RWPE2 (cell line): ENCODE data around the gene RELN.

Experiments
- ATAC-seq: fragments of 200-7000 bp; cut with Tn5 transposase; 3 replicates; pipeline ENCODE4 v1.9.1; 2021; ENCODE audit warnings: low read depth
- DNase-seq: peaks from one replicate; pipeline ENCODE4 v3.0.0-alpha.2; 2020; ENCODE audit warnings: low spot score
- H3K27ac ChIP-seq: fragments of 450-650 bp; 2 replicates; pipeline ENCODE4 v1.5.1; 2017; ENCODE audit warnings: mild to moderate bottlenecking; ENCODE audit not compliant: poor library complexity, severe bottlenecking
- H3K27me3 ChIP-seq: fragments of 250-450 bp; sonication (Bioruptor Pico); 2 replicates; pipeline ENCODE4 v1.5.1; 2021; ENCODE audit warnings: mild to moderate bottlenecking, moderate library complexity; ENCODE audit not compliant: insufficient read depth, poor library complexity, severe bottlenecking
- H3K36me3 ChIP-seq: fragments of 250-450 bp; sonication (Bioruptor Pico); 2 replicates; pipeline ENCODE4 v1.5.1; 2020; ENCODE audit warnings: low read depth, mild to moderate bottlenecking, moderate library complexity
- H3K4me1 ChIP-seq: fragments of 250-450 bp; sonication (Bioruptor Pico); 2 replicates; pipeline ENCODE4 v1.5.1; 2021; ENCODE audit warnings: mild to moderate bottlenecking, moderate library complexity; ENCODE audit not compliant: insufficient read depth, poor library complexity, severe bottlenecking
- H3K4me3 ChIP-seq: fragments of 250-450 bp; sonication (Bioruptor Pico); 2 replicates; pipeline ENCODE4 v1.5.1; 2021; ENCODE audit warnings: mild to moderate bottlenecking, moderate library complexity; ENCODE audit not compliant: severe bottlenecking
- H3K9me3 ChIP-seq: fragments of 250-450 bp; sonication (Bioruptor Pico); 2 replicates; pipeline ENCODE4 v1.5.1; 2021; ENCODE audit warnings: mild to moderate bottlenecking, moderate library complexity; ENCODE audit not compliant: severe bottlenecking
- TF ChIP-seq, protein P1 (sequence below): fragments of 450-650 bp; IDR thresholded peaks from one replicate; pipeline ENCODE4 v1.5.1; 2017; ENCODE audit warnings: mild to moderate bottlenecking, moderate library complexity; ENCODE audit not compliant: poor library complexity, severe bottlenecking

RELN gene

DNA sequence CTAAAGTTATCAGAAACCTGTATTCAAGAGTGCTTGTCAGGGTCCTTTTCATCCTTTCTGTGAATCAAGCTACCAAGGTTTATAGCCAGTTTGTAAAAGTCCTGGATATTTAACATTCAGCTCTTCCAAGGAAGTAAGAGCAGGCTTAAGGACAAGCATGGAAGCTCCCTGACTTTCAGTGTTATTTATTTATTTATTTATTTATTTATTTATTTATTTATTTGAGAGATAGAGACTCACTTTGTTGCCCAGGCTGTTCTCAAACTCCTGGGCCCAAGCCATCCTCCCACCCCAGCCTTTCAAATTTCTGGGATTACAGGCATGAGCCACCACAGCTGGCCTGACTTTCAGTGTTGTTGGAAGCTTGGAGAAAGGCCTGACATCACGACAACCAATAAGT, 44.4 kb upstream of the RELN start:
- Histone ChIP-seq H3K36me3 (no peaks in the 10 kb centered on the region), H3K9me3 (no peaks in the 10 kb centered on the region), H3K27ac (no peak overlapping the region), H3K27me3 (peaks cover 4% of the 10 kb centered on the region), H3K4me1 (no peaks in the 10 kb centered on the region), H3K4me3 (no peak overlapping the region)
- TF ChIP-seq, protein P1, sequence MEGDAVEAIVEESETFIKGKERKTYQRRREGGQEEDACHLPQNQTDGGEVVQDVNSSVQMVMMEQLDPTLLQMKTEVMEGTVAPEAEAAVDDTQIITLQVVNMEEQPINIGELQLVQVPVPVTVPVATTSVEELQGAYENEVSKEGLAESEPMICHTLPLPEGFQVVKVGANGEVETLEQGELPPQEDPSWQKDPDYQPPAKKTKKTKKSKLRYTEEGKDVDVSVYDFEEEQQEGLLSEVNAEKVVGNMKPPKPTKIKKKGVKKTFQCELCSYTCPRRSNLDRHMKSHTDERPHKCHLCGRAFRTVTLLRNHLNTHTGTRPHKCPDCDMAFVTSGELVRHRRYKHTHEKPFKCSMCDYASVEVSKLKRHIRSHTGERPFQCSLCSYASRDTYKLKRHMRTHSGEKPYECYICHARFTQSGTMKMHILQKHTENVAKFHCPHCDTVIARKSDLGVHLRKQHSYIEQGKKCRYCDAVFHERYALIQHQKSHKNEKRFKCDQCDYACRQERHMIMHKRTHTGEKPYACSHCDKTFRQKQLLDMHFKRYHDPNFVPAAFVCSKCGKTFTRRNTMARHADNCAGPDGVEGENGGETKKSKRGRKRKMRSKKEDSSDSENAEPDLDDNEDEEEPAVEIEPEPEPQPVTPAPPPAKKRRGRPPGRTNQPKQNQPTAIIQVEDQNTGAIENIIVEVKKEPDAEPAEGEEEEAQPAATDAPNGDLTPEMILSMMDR = no peak
- ATAC-seq (no peak), DNase-seq (no peak)

DNA sequence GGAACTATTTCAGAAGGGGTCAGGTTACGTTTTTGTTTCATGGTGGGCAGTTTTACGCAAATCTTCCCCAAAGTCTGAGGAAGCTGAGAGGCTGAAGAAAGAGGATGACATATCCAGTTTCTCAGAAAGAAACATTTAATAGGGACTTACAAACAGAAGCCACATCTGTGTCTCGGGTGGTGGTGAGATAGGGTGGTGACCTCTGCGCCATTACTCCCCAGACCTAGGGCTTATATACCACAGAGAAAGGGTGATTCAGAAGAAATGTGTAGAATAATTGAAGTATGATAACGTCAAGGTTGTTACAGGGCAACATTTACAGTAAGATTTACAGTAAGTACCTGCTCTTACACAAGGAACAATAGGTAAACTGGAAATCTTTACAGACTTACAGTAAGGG, 43.0 kb upstream of the RELN start:
- no peaks in the 10 kb centered on the region for H3K4me1 ChIP-seq
- no peak for ATAC-seq
- DNase-seq = no peak
- H3K4me3 ChIP-seq = no peak overlapping the region
- H3K27ac ChIP-seq = no peak overlapping the region
- H3K36me3 ChIP-seq = no peaks in the 10 kb centered on the region
- H3K27me3 ChIP-seq = no peaks in the 10 kb centered on the region
- TF ChIP-seq, protein P1 = no peak
- H3K9me3 ChIP-seq = no peaks in the 10 kb centered on the region

DNA sequence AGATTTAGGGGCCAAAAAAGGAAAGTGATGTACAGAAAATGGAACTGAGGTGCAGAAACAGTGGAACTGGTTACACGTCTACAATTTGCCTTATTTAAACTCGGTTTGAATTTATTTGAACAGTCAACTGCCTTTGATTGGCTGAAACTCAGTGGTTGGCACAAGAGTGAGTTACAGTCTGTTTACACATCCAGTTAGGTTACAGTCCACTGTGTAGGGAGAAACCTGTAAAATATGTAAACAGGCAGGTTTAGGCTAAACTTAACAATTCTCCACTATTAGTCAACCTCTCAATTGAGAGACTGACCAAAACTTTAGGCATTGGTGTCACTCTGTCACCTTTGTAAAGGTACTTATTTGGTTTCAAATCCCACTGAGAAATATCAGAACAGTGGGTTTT, 40.3 kb upstream of the RELN start:
- TF ChIP-seq, protein P1 = no peak
- no peak for ATAC-seq
- H3K9me3 ChIP-seq = no peaks in the 10 kb centered on the region
- no peak overlapping the region for H3K4me3 ChIP-seq
- no peaks in the 10 kb centered on the region for H3K36me3 ChIP-seq
- DNase-seq = no peak
- no peaks in the 10 kb centered on the region for H3K27me3 ChIP-seq
- H3K4me1 ChIP-seq = no peaks in the 10 kb centered on the region
- no peak overlapping the region for H3K27ac ChIP-seq

DNA sequence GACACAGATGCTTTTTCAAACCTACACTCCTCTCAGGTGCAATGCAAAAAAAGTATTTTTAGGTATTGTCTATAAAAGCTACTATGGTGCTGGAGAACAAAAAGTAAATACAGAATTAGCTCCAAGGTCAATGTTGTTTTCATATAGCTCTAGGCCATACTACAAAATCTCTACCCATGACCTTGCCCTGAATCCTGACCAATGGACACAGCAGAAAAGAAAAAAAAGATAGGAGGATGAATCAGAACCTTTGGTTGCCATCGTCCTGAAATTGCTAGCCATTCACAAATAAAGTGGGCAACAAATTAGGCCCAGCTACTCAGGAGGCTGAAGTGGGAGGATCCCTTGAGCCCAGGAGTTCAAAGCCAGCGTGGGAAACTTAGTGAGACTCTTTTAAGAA, 35.2 kb upstream of the RELN start:
- Histone ChIP-seq H3K9me3 (no peaks in the 10 kb centered on the region), H3K27ac (no peak overlapping the region), H3K4me1 (no peaks in the 10 kb centered on the region), H3K36me3 (no peaks in the 10 kb centered on the region), H3K4me3 (no peak overlapping the region), H3K27me3 (no peaks in the 10 kb centered on the region)
- DNase-seq (no peak), ATAC-seq (no peak)
- TF ChIP-seq, protein P1 = no peak

DNA sequence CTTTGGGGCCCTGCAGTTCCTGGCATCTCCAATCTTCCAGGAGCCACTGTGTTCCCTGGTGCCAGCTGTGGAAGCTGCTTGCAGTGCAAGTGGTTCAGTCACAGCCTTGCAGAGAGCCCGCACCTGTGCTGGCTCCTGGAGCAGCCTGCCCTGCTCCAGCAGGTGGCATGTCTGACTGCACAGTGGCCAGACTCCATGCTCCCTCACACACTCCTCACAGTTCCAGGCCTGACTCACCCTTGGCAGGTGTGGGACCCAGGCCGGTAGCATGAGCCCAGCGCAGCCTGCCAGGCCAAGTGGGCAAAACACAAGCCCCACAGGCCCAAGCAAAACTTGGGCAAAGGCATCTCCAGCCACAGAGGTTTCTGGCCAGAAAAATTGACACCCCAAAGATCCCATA, 33.6 kb upstream of the RELN start:
- H3K27me3 ChIP-seq = no peaks in the 10 kb centered on the region
- no peak overlapping the region for H3K27ac ChIP-seq
- H3K9me3 ChIP-seq = no peaks in the 10 kb centered on the region
- ATAC-seq (no peak), DNase-seq (no peak)
- no peaks in the 10 kb centered on the region for H3K36me3 ChIP-seq
- TF ChIP-seq, protein P1 = no peak
- no peaks in the 10 kb centered on the region for H3K4me1 ChIP-seq
- H3K4me3 ChIP-seq = no peak overlapping the region
